Uterus (tissue), 2 donors: ENCODE data around the gene HCCS.

Source experiments
- CTCF ChIP-seq, 4 experiments: fragments of 200-600 bp in 2 of 4; fragments of 450-650 bp in 2 of 4; sonication (generic) in 2 of 4; IDR thresholded peaks; one replicate each; pipeline ENCODE4 v1.5.1; 2016 to 2019; ENCODE audit warnings: antibody characterized with exemption in 4 of 4, mild to moderate bottlenecking in 2 of 4, moderate library complexity in 1 of 4
- POLR2A ChIP-seq, 2 donors: fragments of 450-650 bp; IDR thresholded peaks; one replicate each; pipeline ENCODE4 v1.6.1; 2016; ENCODE audit warnings: antibody characterized with exemption in 2 of 2, mild to moderate bottlenecking in 1 of 2, moderate library complexity in 1 of 2

- no peak for TF ChIP-seq CTCF (IDR thresholded peaks at IDR 0.05)
- TF ChIP-seq POLR2A (IDR thresholded peaks at IDR 0.05): no peak
These were observed 46.1 kb upstream of the HCCS start for GRCh38 chrX:11064851-11065600.
